Heart left ventricle (tissue), 16 donors: ENCODE results near the gene LRRC32. TPM values are rescaled to one million over a fixed set of nuclear protein-coding genes. Genes with fewer than 3 reads are reported as not detected.

ENCODE experiments used
- ATAC-seq, 4 donors: fragments of 200-7000 bp; cut with Tn5 transposase; one replicate each; pipeline ENCODE4 v1.9.1; 2020 to 2022; ENCODE audit warnings: moderate library complexity in 4 of 4, mild to moderate bottlenecking in 3 of 4, moderate number of reproducible peaks in 1 of 4
- DNase-seq, 5 donors: peaks; one replicate each; pipeline ENCODE4 v3.0.0-alpha.2; 2020
- H3K27ac ChIP-seq, 12 donors: fragments of 200-600 bp; sonication (generic) in 4 of 12; one replicate each; pipeline versions ENCODE4 v1.5.0 to v1.8.0; 2016 to 2022; ENCODE audit warnings: mild to moderate bottlenecking in 2 of 12
- H3K27me3 ChIP-seq, 9 donors: fragments of 200-600 bp; sonication (generic) in 2 of 9; one replicate each; pipeline versions ENCODE4 v1.5.1 to v1.8.0; 2016 to 2022; ENCODE audit warnings: mild to moderate bottlenecking in 3 of 9
- H3K36me3 ChIP-seq, 9 donors: fragments of 200-600 bp; sonication (generic) in 2 of 9; one replicate each; pipeline versions ENCODE4 v1.5.0 to v1.8.0; 2018 to 2022; ENCODE audit warnings: mild to moderate bottlenecking in 2 of 9
- H3K4me1 ChIP-seq, 12 donors: fragments of 200-600 bp; sonication (generic) in 4 of 12; one replicate each; pipeline versions ENCODE4 v1.5.0 to v1.8.0; 2016 to 2022; ENCODE audit warnings: mild to moderate bottlenecking in 3 of 12
- H3K4me3 ChIP-seq, 12 donors: fragments of 200-600 bp; sonication (generic) in 4 of 12; one replicate each; pipeline versions ENCODE4 v1.5.0 to v1.8.0; 2017 to 2022; ENCODE audit warnings: mild to moderate bottlenecking in 9 of 12, moderate library complexity in 4 of 12
- H3K9me3 ChIP-seq, 12 donors: fragments of 200-600 bp; sonication (generic) in 4 of 12; one replicate each; pipeline versions ENCODE4 v1.5.0 to v1.8.0; 2016 to 2022; ENCODE audit warnings: mild to moderate bottlenecking in 1 of 12
- POLR2A ChIP-seq, 2 donors: fragments of 450-650 bp; IDR thresholded peaks; one replicate each; pipeline ENCODE4 v1.6.1; 2017; ENCODE audit warnings: antibody characterized with exemption in 2 of 2, mild to moderate bottlenecking in 2 of 2, moderate library complexity in 2 of 2
- WGBS, 4 donors: extraction: QIAGEN DNeasy Blood & Tissue Kit in 2 of 4; methylation state at CpG; one replicate each; pipeline versions ENCODE4 v1.1.5 to v1.1.7; 2013 to 2018; 5-methylcytosine and 5-hydroxymethylcytosine counted together
- intact Hi-C, 10 donors: fragments of 100-400 bp; cut with DNase I; formaldehyde crosslinking; loops; one replicate each; pipeline versions ENCODE4 v1.11.1 to v1.14.2; 2022
- long read RNA-seq, 3 donors: library from polyadenylated mRNA; unstranded; transcript quantifications; one replicate each; pipeline ENCODE4 v2.0.0, GENCODE V29; 2020 to 2021
- polyA plus RNA-seq, 2 donors: library from polyadenylated mRNA; stranded (reverse); fragments of 200-250 nt; gene quantifications; one replicate each; pipeline ENCODE4 v1.2.3, GENCODE V29; 2013
- total RNA-seq, 9 donors: library from RNA; depleted of rRNA in 2 of 9; stranded (reverse); fragments of >200 nt in 2 of 9; fragmentation: NEBNext Ultra II Directional in 3 of 9; extraction: Animal tissue kit (Norgen Biotek cat#: 25700) in 3 of 9; gene quantifications; one replicate each; pipeline versions ENCODE4 v1.1.0 to v1.2.4, GENCODE V29; 2016 to 2023
- TF ChIP-seq, protein P1 (sequence below), 12 donors: fragments of 200-600 bp; sonication (generic) in 4 of 12; IDR thresholded peaks; one replicate each; pipeline versions ENCODE4 v1.5.0 to v1.8.0; 2018 to 2022; ENCODE audit warnings: antibody characterized with exemption in 12 of 12, mild to moderate bottlenecking in 5 of 12
- donor health status: ischemic (EF 13 %, LVEDD 7.1; RV severe dilation, severe dysfunction).
- donor health status: healthy with polysubstance abuse.
- donor health status: DM: no; HTN: yes; CAD: no.
- donor health status: DM: no; HTN: no; CAD: no.
- donor health status: ischemic (EF 25% LVEDD 6.9; RV normal size, moderate dysfunction).
- donor health status: ischemic (EF 25% LVEDD 5.7; RV mildly dilated, moderate dysfunction).
- donor health status: healthy.
- donor health status: DM: yes; HTN: yes; CAD: no.
- donor health status: ischemic (EF 35%, LVEDD 5.7; RV mildly dilated, moderate dysfunction).
- donor health status: nonischemic (EF 11% LVEDD 7.7; RV severe dilation, severe dysfunction).
- donor health status: DM: yes; HTN: yes; CAD: no.
- donor health status: PGD.
- donor health status: ischemic (EF 29% LVEDD 5.4; RV normal size, mild dysfunction).
- donor health status: nonischemic (EF 23%, LVEDD 6.1; RV moderate dilation, normal function).

Gene LRRC32, protein sequence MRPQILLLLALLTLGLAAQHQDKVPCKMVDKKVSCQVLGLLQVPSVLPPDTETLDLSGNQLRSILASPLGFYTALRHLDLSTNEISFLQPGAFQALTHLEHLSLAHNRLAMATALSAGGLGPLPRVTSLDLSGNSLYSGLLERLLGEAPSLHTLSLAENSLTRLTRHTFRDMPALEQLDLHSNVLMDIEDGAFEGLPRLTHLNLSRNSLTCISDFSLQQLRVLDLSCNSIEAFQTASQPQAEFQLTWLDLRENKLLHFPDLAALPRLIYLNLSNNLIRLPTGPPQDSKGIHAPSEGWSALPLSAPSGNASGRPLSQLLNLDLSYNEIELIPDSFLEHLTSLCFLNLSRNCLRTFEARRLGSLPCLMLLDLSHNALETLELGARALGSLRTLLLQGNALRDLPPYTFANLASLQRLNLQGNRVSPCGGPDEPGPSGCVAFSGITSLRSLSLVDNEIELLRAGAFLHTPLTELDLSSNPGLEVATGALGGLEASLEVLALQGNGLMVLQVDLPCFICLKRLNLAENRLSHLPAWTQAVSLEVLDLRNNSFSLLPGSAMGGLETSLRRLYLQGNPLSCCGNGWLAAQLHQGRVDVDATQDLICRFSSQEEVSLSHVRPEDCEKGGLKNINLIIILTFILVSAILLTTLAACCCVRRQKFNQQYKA
- total RNA-seq = 10 to 100 TPM; 20.1 to 67.1 (median 26.9) TPM
- polyA plus RNA-seq = 10 to 100 TPM; 46.4 to 79.0 TPM
- long read RNA-seq, donor 1, full-length matches to known transcripts = 6 of 20 reads
- long read RNA-seq, donor 1, partial matches to known transcripts = 3 of 20 reads
- long read RNA-seq, donor 1, other reads (novel, unspliced or antisense) = 11 of 20 reads
- long read RNA-seq, donor 2, full-length matches to known transcripts = 12 of 35 reads
- long read RNA-seq, donor 2, partial matches to known transcripts = 6 of 35 reads
- long read RNA-seq, donor 2, other reads (novel, unspliced or antisense) = 17 of 35 reads
- long read RNA-seq, donor 3, full-length matches to known transcripts = 2 of 13 reads
- long read RNA-seq, donor 3, partial matches to known transcripts = 1 of 13 reads
- long read RNA-seq, donor 3, other reads (novel, unspliced or antisense) = 10 of 13 reads

DNA sequence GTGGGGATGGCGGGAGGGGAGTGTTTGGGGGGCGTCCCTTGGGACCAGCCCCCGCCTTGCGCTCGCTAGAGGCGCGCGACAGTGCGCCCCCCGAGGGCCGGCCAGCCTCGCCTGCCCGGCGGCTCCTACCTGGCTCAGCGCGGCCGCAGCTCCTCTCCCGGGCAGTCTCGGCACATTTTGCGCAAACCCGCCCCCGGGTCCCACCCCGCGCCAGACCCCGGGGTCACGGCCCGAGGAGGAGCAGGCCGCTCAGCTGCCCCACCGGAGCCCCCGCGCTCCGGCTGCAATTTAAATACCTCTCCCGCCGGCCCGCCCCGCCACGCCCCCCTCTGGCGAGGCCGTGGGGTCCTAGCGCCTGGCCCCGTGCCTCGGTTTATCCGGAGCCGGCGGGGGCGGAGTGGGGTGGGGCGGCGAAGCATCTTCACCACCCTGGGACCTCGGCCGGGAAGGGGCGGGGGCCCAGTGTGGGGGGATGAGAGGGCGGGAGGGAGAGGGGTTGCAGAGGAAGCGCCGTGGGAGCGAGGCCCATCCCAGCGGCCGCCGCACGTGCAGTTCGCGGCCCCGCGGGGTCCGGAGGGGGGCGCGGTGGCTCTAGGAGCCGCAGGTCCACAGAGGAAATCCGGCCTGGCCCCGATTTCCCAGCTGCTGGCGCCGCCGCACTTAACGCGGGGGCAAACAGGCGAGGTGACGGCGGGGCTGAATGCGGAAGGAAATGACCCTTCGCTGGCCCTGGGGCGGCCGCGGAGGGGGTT lies at the start of gene LRRC32:
Gene LRRC32 (minus strand): TSS at position 263 of the 752 bp plus-strand sequence. CDS start 4,793 bp downstream, outside the sequence.
- TF ChIP-seq, protein P1, sequence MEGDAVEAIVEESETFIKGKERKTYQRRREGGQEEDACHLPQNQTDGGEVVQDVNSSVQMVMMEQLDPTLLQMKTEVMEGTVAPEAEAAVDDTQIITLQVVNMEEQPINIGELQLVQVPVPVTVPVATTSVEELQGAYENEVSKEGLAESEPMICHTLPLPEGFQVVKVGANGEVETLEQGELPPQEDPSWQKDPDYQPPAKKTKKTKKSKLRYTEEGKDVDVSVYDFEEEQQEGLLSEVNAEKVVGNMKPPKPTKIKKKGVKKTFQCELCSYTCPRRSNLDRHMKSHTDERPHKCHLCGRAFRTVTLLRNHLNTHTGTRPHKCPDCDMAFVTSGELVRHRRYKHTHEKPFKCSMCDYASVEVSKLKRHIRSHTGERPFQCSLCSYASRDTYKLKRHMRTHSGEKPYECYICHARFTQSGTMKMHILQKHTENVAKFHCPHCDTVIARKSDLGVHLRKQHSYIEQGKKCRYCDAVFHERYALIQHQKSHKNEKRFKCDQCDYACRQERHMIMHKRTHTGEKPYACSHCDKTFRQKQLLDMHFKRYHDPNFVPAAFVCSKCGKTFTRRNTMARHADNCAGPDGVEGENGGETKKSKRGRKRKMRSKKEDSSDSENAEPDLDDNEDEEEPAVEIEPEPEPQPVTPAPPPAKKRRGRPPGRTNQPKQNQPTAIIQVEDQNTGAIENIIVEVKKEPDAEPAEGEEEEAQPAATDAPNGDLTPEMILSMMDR (IDR thresholded peaks at IDR 0.05) = peak in 7 of 12 donors; percentile 8 to 32 (median 17)
- peak in 1 of 2 donors; percentile 60 for TF ChIP-seq POLR2A (IDR thresholded peaks at IDR 0.05)
- Histone ChIP-seq H3K4me1 (peaks cover 0 to 61% (median 41%) of the 10 kb centered on the region in 12 donors), H3K27me3 (peaks cover 0 to 12% (median 0%) of the 10 kb centered on the region in 9 donors), H3K9me3 (no peaks in the 10 kb centered on the region), H3K27ac (peak within 1 kb of the TSS; percentile 78 to 95 (median 90)), H3K36me3 (peaks cover 0 to 3% (median 0%) of the 10 kb centered on the region in 9 donors), H3K4me3 (peak within 1 kb of the TSS; percentile 49 to 87 (median 76))
- intact Hi-C loops = loop anchor here in 3 of 10 donors (2.0 to 5.0 kb wide), 4 partner anchors 34 to 92 kb away; no protein-coding TSS in a partner anchor
- DNase-seq (peak; percentile 78 to 88 (median 84)), ATAC-seq (peak; percentile 27 to 69 (median 60))
- WGBS, 4 donors = 1 to 2% (median 1%) methylated on average over 47 to 82 of the region's 82 CpGs

DNA sequence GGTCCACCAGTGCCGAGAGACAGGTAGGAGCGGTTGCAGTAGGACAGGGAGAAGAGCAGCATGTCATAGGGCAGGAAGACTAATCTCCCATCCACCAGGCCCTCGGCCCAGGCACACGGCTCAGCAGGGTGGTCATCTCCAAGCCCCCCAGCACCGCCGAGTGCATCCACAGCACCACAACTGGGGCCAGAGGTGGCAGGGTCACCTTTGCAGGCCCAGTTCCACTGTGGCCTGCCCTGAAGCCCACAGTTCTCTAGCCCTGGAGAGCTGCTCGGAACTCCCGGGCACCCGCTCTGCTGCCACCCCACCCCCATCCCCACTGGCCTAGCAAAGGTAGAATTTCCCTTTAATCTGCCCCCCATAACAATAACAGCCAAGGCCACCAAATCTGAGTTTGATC lies 49.1 kb upstream of the LRRC32 start:
- TF ChIP-seq, protein P1 (IDR thresholded peaks at IDR 0.05) = no peak
- TF ChIP-seq POLR2A (IDR thresholded peaks at IDR 0.05) = no peak
- ATAC-seq = no peak
- no peak overlapping the region for H3K27ac ChIP-seq
- H3K4me1 ChIP-seq = peaks cover 0 to 12% (median 4%) of the 10 kb centered on the region in 12 donors
- 96 to 100% (median 97%) methylated on average over 7 to 9 of the region's 9 CpGs for WGBS, 4 donors
- no peak overlapping the region for H3K4me3 ChIP-seq
- H3K36me3 ChIP-seq = no peaks in the 10 kb centered on the region
- H3K27me3 ChIP-seq = peaks cover 0 to 6% (median 0%) of the 10 kb centered on the region in 9 donors
- intact Hi-C loops = loop anchor here in 1 of 10 donors (5.0 kb wide), 1 partner anchor 203 kb away; no protein-coding TSS in a partner anchor
- no peak for DNase-seq
- no peaks in the 10 kb centered on the region for H3K9me3 ChIP-seq

DNA sequence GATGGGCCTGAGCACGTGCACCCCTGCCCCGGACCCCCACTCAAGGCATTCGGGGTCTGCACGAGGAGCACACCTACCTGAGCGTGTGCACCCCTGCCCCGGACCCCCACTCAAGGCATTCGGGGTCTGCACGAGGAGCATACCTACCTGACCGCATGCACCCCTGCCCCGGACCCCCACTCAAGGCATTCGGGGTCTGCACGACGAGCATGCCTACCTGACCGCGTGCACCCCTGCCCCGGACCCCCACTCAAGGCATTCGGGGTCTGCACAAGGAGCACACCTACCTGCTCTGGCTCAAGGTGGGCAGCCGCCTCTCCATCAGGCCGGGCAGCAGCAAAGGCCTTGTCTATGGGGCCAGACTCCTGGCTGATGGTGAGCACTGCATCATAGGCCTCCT lies 48.7 kb upstream of the LRRC32 start:
- Histone ChIP-seq H3K27ac (no peak overlapping the region), H3K4me3 (no peak overlapping the region), H3K9me3 (no peaks in the 10 kb centered on the region), H3K27me3 (peaks cover 0 to 6% (median 0%) of the 10 kb centered on the region in 9 donors), H3K4me1 (peaks cover 0 to 12% (median 4%) of the 10 kb centered on the region in 12 donors), H3K36me3 (no peaks in the 10 kb centered on the region)
- ATAC-seq = no peak
- TF ChIP-seq POLR2A (IDR thresholded peaks at IDR 0.05) = no peak
- TF ChIP-seq, protein P1 (IDR thresholded peaks at IDR 0.05) = no peak
- intact Hi-C loops = no loop called here
- 82 to 96% (median 86%) methylated on average over 11 to 19 of the region's 19 CpGs for WGBS, 4 donors
- no peak for DNase-seq
